Thymus (tissue), 11 donors: ENCODE measurements around the gene SLCO3A1. TPM values are rescaled to one million over a fixed set of nuclear protein-coding genes. Genes with fewer than 3 reads are reported as not detected.
A peak's percentile ranks its signal among the peaks of the same experiment; 100 is the strongest.

Experiments
- DNase-seq, 9 donors: peaks; one replicate each; pipeline ENCODE4 v3.0.0-alpha.2; 2013; ENCODE audit warnings: low spot score in 9 of 9, low read depth in 6 of 9, missing footprints in 1 of 9
- H3K27ac ChIP-seq, 2 donors: one replicate each; pipeline ENCODE4 v1.5.1; 2013; ENCODE audit warnings: control low read depth in 1 of 2, low read depth in 1 of 2, low read length in 1 of 2, mild to moderate bottlenecking in 1 of 2, moderate library complexity in 1 of 2
- H3K27me3 ChIP-seq, 2 donors: one replicate each; pipeline ENCODE4 v1.5.1; 2013; ENCODE audit warnings: low read length in 1 of 2; ENCODE audit not compliant: control insufficient read depth in 2 of 2, insufficient read depth in 1 of 2
- H3K36me3 ChIP-seq, 2 donors: one replicate each; pipeline ENCODE4 v1.5.1; 2013; ENCODE audit warnings: low read length in 1 of 2, mild to moderate bottlenecking in 1 of 2, moderate library complexity in 1 of 2; ENCODE audit not compliant: control insufficient read depth in 2 of 2, insufficient read depth in 2 of 2
- H3K4me1 ChIP-seq, 2 donors: one replicate each; pipeline ENCODE4 v1.5.1; 2013; ENCODE audit warnings: low read length in 2 of 2; ENCODE audit not compliant: control insufficient read depth in 2 of 2, insufficient read depth in 2 of 2
- H3K4me3 ChIP-seq, 2 donors: one replicate each; pipeline ENCODE4 v1.5.1; 2013; ENCODE audit warnings: low read length in 2 of 2, control low read depth in 1 of 2, mild to moderate bottlenecking in 1 of 2
- H3K9me3 ChIP-seq, 2 donors: one replicate each; pipeline ENCODE4 v1.5.1; 2013; ENCODE audit warnings: low read length in 1 of 2, mild to moderate bottlenecking in 1 of 2; ENCODE audit not compliant: control insufficient read depth in 2 of 2, insufficient read depth in 1 of 2
- WGBS: extraction: QIAGEN DNeasy Blood & Tissue Kit; methylation state at CpG from one replicate; pipeline ENCODE4 v1.1.7; 2013; 5-methylcytosine and 5-hydroxymethylcytosine counted together
- polyA plus RNA-seq: library from polyadenylated mRNA; stranded (reverse); fragments of 200-250 nt; gene quantifications from one replicate; pipeline ENCODE4 v1.2.3, GENCODE V29; 2013
- total RNA-seq: library from RNA; stranded (reverse); fragments of 120-200 nt; gene quantifications from one replicate; pipeline ENCODE4 v1.2.4, GENCODE V29; 2013
- donor health status: healthy.

The SLCO3A1 gene
- total and polyA plus RNA-seq, 2 donors, result 1.6 to 7.9 TPM

DNA sequence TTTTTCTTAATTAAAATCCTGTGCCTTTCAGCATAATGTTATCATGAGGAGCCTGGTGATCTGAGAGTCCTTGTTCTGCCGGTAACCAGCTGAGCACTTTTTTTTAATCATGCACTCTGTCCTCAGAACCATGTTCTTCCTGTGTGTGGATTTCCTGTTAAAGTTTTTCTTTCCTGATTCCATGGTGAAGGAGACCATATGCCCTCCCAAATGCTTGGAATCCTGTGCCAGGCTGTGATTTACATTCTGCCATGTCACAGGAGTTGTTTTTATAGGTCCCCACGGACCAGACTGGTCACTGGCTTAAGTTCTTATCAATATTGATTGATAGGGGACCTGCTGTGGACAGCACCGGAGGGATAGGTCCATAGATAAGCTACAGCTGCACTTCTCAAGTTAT lies 257.8 kb downstream of the SLCO3A1 start:
- Histone ChIP-seq H3K4me1 (peaks cover 44 to 88% of the 10 kb centered on the region in 2 donors), H3K27ac (no peak overlapping the region)
- WGBS, result 79% methylated on average over 3 of the region's 3 CpGs

GRCh38 chr15:92111751-92112150 lies 258.2 kb downstream of the SLCO3A1 start:
- no peak overlapping the region for H3K4me3 ChIP-seq
- 97% methylated on average over 1 of the region's 1 CpG for WGBS
- DNase-seq, result no peak
- H3K27ac ChIP-seq, result no peak overlapping the region
- H3K4me1 ChIP-seq, result peaks cover 44 to 88% of the 10 kb centered on the region in 2 donors
- no peaks in the 10 kb centered on the region for H3K9me3 ChIP-seq
- H3K27me3 ChIP-seq, result no peaks in the 10 kb centered on the region
- no peaks in the 10 kb centered on the region for H3K36me3 ChIP-seq

More for the DNA sequence above, 257.8 kb downstream of the SLCO3A1 start:
- Histone ChIP-seq H3K4me3 (no peak overlapping the region), H3K36me3 (no peaks in the 10 kb centered on the region), H3K27me3 (no peaks in the 10 kb centered on the region), H3K9me3 (no peaks in the 10 kb centered on the region)
- DNase-seq, result no peak

GRCh38 chr15:92112180-92112579 lies 258.7 kb downstream of the SLCO3A1 start:
- H3K27me3 ChIP-seq, result no peaks in the 10 kb centered on the region
- H3K9me3 ChIP-seq, result no peaks in the 10 kb centered on the region
- no peaks in the 10 kb centered on the region for H3K36me3 ChIP-seq
- H3K4me3 ChIP-seq, result no peak overlapping the region
- WGBS, result 92% methylated on average over 3 of the region's 3 CpGs
- H3K4me1 ChIP-seq, result peaks cover 44 to 88% of the 10 kb centered on the region in 2 donors
- no peak overlapping the region for H3K27ac ChIP-seq
- DNase-seq, result no peak

- no peaks in the 10 kb centered on the region for H3K9me3 ChIP-seq
- WGBS, result 98% methylated on average over 3 of the region's 3 CpGs
- H3K27ac ChIP-seq, result no peak overlapping the region
- no peak for DNase-seq
- H3K4me1 ChIP-seq, result peaks cover 40 to 84% of the 10 kb centered on the region in 2 donors
- no peak overlapping the region for H3K4me3 ChIP-seq
- no peaks in the 10 kb centered on the region for H3K36me3 ChIP-seq
- no peaks in the 10 kb centered on the region for H3K27me3 ChIP-seq
Observed at GRCh38 chr15:92112711-92113110, 259.2 kb downstream of the SLCO3A1 start.

- no peaks in the 10 kb centered on the region for H3K27me3 ChIP-seq
- no peak overlapping the region for H3K4me3 ChIP-seq
- no peaks in the 10 kb centered on the region for H3K36me3 ChIP-seq
- no peak for DNase-seq
- H3K9me3 ChIP-seq, result no peaks in the 10 kb centered on the region
- no peak overlapping the region for H3K27ac ChIP-seq
- 86% methylated on average over 3 of the region's 3 CpGs for WGBS
- peaks cover 29 to 73% of the 10 kb centered on the region in 2 donors for H3K4me1 ChIP-seq
Observed at GRCh38 chr15:92113832-92114231, 260.3 kb downstream of the SLCO3A1 start.

- Histone ChIP-seq H3K27me3 (no peaks in the 10 kb centered on the region), H3K4me1 (peaks cover 12 to 56% of the 10 kb centered on the region in 2 donors), H3K27ac (peak overlapping the region in 1 of 2 donors; percentile 59), H3K36me3 (no peaks in the 10 kb centered on the region), H3K9me3 (no peaks in the 10 kb centered on the region), H3K4me3 (no peak overlapping the region)
- no peak for DNase-seq
- 91% methylated on average over 1 of the region's 1 CpG for WGBS
Observed at GRCh38 chr15:92115834-92116233, 262.3 kb downstream of the SLCO3A1 start.

- Histone ChIP-seq H3K36me3 (no peaks in the 10 kb centered on the region), H3K4me1 (peaks cover 7 to 52% of the 10 kb centered on the region in 2 donors), H3K4me3 (no peak overlapping the region), H3K27ac (peak overlapping the region in 1 of 2 donors; percentile 59), H3K9me3 (no peaks in the 10 kb centered on the region), H3K27me3 (no peaks in the 10 kb centered on the region)
- WGBS, result 60% methylated on average over 5 of the region's 5 CpGs
- peak in 2 of 9 donors; percentile 51 to 77 for DNase-seq
Observed at GRCh38 chr15:92116330-92116729, 262.8 kb downstream of the SLCO3A1 start.

- Histone ChIP-seq H3K4me3 (no peak overlapping the region), H3K36me3 (no peaks in the 10 kb centered on the region), H3K27me3 (no peaks in the 10 kb centered on the region), H3K27ac (no peak overlapping the region), H3K9me3 (peaks cover 0 to under 1% of the 10 kb centered on the region in 2 donors), H3K4me1 (peaks cover 3 to 42% of the 10 kb centered on the region in 2 donors)
- no peak for DNase-seq
- 89% methylated on average over 11 of the region's 11 CpGs for WGBS
Observed at GRCh38 chr15:92117261-92117731, 263.8 kb downstream of the SLCO3A1 start.

GRCh38 chr15:92118162-92118935 lies 264.8 kb downstream of the SLCO3A1 start:
- Histone ChIP-seq H3K36me3 (no peaks in the 10 kb centered on the region), H3K27ac (no peak overlapping the region), H3K27me3 (no peaks in the 10 kb centered on the region), H3K9me3 (peaks cover 0 to 3% of the 10 kb centered on the region in 2 donors), H3K4me1 (peaks cover 3 to 35% of the 10 kb centered on the region in 2 donors), H3K4me3 (no peak overlapping the region)
- 94% methylated on average over 6 of the region's 6 CpGs for WGBS
- DNase-seq, result no peak
